Choroid plexus epithelial cell (primary cell): ENCODE measurements around the gene ZNF692.

Experiments
- DNase-seq: peaks from one replicate; pipeline ENCODE4 v3.0.0-alpha.2; 2010; ENCODE audit warnings: low read depth
- H3K4me3 ChIP-seq: 2 replicates; pipeline ENCODE4 v1.5.1; 2011; ENCODE audit warnings: low read depth, mild to moderate bottlenecking, control low read depth, low read length, moderate library complexity
- TF ChIP-seq, protein P1 (sequence below): conservative IDR thresholded peaks from 2 replicates; pipeline ENCODE4 v1.5.1; 2011; ENCODE audit warnings: low read depth, mild to moderate bottlenecking, control low read depth, inconsistent platforms, low read length, moderate library complexity

Gene ZNF692, protein sequence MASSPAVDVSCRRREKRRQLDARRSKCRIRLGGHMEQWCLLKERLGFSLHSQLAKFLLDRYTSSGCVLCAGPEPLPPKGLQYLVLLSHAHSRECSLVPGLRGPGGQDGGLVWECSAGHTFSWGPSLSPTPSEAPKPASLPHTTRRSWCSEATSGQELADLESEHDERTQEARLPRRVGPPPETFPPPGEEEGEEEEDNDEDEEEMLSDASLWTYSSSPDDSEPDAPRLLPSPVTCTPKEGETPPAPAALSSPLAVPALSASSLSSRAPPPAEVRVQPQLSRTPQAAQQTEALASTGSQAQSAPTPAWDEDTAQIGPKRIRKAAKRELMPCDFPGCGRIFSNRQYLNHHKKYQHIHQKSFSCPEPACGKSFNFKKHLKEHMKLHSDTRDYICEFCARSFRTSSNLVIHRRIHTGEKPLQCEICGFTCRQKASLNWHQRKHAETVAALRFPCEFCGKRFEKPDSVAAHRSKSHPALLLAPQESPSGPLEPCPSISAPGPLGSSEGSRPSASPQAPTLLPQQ

DNA sequence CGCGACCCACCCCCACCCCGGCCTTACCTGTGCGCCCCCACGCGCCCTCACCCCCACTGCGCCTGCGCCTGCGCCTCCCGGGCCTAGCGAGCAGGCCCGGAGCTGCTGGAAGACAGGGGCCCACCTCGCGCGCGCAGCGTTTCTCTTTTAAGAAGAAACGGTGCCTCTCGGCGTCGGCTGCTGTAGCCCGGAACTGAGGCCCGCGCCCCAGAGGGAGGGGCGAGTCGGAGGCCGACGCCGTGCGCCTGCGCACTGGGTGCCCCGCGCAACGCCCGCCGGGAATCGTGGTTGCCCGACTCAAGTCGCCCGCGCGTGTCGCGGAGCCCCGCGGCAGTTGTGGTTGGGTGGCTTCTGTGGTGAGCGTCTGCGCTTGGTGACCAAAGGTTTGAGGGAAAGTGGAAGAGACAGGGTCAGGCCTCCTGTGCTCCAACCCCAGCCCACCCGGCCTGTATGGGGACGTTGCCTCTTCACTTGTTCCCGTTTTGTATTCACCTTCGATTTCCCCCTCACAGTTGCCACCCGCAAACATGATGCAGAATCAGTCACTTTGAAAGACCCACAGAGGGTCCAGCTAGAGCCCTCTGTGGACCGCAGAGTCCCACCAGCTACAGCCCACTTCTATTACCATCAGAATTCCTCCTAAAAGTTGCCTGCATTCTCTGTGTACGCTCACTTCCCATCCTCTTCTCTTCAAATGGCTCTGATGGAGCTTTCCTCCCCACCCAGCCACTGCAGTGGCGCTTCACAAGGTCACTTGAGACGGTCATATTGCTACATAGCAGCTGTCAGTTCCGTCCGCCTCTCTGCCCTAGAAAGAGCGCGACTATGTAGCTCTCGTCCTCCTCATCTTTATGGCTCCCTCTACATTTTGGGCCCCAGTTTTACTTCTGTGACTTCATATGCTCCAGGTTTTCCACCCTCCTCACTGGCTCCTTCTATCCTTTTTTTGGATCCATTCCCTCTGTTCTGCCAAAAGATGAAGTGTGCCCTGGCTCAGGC, at the start of gene ZNF692:
TSS of gene ZNF692 (minus strand) at position 195 of the 999 bp plus-strand sequence. CDS start 776 bp downstream, outside the sequence.
- peak within 1 kb of the TSS; percentile 83 for H3K4me3 ChIP-seq
- DNase-seq = peak; percentile 98
- TF ChIP-seq, protein P1, sequence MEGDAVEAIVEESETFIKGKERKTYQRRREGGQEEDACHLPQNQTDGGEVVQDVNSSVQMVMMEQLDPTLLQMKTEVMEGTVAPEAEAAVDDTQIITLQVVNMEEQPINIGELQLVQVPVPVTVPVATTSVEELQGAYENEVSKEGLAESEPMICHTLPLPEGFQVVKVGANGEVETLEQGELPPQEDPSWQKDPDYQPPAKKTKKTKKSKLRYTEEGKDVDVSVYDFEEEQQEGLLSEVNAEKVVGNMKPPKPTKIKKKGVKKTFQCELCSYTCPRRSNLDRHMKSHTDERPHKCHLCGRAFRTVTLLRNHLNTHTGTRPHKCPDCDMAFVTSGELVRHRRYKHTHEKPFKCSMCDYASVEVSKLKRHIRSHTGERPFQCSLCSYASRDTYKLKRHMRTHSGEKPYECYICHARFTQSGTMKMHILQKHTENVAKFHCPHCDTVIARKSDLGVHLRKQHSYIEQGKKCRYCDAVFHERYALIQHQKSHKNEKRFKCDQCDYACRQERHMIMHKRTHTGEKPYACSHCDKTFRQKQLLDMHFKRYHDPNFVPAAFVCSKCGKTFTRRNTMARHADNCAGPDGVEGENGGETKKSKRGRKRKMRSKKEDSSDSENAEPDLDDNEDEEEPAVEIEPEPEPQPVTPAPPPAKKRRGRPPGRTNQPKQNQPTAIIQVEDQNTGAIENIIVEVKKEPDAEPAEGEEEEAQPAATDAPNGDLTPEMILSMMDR = no peak

DNA sequence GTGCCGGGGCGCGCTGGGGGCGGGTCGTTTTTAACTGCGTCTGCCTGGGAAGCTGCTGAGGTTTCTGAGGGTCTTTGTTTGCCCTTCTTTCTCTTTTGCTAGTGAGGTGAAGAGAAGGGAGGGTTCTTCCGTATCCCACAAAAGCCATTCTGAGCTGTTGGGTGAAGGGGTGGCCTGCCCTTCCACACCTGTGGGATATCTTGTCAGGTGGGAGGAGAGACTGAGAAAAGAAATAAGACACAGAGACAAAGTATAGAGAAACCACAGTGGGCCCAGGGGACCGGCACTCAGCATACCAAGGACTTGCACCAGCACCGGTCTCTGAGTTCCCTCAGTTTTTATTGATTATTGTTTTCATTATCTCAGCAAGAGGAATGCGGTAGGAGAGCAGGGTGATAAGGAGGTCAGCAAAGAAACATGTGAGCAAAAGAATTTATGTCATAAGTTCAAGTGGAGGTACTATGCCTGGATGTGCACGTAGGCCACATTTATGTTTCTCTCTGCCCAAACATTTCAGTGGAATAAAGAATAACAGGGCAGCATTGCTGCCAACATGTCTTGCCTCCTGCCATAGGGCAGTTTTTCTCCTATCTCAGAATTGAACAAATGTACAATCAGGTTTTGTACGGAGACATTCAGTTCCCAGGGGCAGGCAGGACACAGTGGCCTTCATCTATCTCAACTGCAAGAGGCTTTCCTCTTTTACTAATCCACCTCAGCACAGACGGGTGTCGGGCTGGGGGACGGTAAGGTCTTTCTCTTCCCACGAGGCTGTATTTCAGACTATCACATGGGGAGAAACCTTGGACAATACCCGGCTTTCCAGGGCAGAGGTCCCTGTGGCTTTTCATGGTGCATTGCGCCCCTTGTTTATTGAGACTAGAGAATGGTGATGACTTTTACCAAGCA, 48.1 kb upstream of the ZNF692 start:
- DNase-seq = peak; percentile 53
- TF ChIP-seq, protein P1 = no peak
- H3K4me3 ChIP-seq = peak overlapping the region; percentile 73

DNA sequence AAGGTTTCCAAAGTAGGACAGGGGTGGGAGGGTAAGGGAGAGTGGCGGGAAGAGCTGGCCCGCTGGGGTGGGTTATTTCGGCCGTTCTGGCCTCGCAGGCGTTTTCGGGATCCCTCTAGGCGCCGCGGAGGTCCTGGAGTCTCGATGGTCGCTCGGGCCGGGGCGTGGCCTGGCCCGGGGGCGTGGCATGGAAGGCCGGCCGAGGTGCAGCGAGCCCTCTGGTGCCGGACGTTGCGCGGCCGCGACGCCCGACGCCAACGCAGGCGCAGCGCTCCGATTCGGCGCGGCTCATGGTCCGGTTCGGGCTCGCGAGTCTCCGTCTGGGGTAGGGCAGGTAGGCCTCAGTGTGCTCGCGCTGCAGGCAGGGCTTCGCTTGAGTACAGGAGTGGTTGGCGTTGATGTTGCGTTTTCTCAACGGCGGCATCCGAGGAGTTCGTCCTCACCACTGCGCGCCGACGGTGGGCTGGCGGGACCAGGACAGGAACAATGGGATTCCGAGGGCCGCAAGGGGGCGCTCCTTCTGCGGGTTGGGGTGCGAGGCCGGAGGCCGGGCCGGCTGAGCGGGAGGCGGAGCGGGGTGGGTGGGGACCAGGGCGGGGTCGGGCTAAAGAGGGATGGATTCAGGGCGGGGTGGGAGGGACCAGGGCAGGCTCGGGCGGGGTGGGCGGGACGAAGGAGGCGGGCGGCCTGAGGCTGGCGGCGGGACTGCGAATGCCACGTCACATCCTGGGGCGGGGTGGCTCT, 47.3 kb upstream of the ZNF692 start, which contains the start of gene PGBD2:
TSS of gene PGBD2 (plus strand) at position 227 of the 744 bp plus-strand sequence. CDS start 7,628 bp downstream, outside the sequence.
- TF ChIP-seq, protein P1 = peak; percentile 70
- peak; percentile 96 for DNase-seq
- peak within 1 kb of the TSS; percentile 86 for H3K4me3 ChIP-seq

DNA sequence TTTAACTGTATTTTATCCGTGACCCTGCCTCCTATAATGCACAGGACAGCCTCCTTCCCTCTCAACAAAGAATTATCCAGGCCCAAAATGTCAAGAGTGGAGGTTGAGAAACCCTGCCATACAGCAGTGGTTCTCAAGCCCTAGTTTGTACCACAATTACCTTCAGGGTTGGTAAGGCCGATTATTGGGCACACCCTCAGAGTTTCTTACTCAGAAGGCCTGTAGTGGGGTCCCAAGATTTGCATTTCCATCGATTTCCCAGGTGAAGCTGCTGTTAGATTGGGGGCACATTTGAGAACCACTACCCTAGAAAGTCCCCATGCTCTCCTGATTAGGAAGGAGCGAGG, 46.8 kb upstream of the ZNF692 start:
- peak overlapping the region; percentile 86 for H3K4me3 ChIP-seq
- no peak for DNase-seq
- TF ChIP-seq, protein P1 = no peak

DNA sequence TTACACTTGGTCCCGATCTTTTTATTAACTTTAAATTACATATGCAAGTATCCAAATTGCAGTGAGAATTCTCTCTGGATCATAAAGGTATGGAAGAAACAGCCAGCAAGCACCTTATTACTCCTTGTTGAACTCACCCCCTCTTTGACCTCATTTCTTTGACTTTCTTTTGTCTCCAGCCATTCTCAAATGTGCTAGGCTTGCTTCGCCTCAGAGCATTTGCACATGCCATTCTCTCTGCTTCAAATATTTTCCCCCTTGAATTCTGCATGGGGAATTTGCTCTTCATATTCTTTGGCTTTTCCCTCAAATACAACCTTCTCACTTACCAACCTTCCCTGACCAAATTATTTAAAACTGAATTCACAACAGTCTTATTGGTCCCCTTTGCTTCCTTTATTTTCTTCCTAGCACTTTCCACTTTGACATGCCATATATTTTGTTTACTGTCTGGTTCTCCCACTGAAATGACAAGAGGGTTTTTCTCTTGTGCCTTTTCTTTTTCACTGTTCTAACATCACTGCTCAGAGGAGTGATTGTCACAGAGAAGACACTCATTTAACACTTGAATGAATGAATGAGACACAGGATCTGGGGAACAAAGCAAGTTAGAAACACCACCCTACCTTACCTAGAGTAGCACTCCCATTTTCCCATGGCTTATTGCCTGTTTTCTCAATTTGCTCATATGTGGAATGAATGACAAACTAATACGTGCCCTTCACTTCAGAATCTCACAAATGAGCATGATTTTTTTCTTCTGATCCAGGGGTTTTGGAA, 45.7 kb upstream of the ZNF692 start:
- no peak for DNase-seq
- TF ChIP-seq, protein P1 = no peak
- no peak overlapping the region for H3K4me3 ChIP-seq
